ENCODE data around the gene AHNAK. TPM values are rescaled to one million over a fixed set of nuclear protein-coding genes. Genes with fewer than 3 reads are reported as not detected.

AHNAK gene
- total and polyA plus RNA-seq, 2 of the 8 experiments (the other 6 are each of a cell fraction or from before 2014, with no cell fraction given), result 2.0 to 5.8 TPM

DNA sequence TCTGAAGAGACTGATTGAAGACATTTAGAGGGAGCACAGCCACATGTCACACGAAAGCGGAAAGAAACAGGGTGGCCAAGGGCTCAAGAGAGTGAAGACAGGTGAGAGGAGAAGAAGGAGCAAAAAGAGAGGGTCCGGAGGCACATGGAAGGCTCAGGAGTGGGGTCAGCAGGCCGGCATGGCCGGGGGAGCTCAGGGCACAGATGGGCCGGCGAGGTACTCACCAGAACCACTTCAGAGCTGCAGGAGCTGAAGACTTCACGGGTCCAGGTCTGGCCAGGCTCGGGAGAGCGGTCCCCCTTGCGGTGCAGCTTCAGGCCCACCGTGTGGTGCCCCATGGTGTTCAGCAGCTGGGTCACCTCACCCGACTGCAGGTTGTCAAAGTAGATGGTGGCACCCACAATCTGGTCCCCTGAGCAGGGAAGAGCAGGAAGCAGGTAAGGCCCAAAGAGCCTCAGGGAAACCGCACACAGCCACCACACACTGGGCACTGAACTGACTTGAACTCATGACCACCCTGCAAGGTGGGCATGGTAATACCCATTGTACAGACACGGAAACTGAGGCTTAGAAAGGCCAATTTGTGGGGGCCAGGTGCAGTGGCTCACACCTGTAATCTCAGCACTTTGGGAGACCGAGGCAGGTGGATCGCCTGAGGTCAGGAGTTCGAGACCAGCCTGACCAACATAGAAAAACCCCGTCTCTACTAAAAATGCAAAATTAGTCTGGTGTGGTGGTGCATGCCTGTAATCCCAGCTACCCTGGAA is 11.6 kb downstream of the AHNAK start (continued):
- TF ChIP-seq, protein P1, sequence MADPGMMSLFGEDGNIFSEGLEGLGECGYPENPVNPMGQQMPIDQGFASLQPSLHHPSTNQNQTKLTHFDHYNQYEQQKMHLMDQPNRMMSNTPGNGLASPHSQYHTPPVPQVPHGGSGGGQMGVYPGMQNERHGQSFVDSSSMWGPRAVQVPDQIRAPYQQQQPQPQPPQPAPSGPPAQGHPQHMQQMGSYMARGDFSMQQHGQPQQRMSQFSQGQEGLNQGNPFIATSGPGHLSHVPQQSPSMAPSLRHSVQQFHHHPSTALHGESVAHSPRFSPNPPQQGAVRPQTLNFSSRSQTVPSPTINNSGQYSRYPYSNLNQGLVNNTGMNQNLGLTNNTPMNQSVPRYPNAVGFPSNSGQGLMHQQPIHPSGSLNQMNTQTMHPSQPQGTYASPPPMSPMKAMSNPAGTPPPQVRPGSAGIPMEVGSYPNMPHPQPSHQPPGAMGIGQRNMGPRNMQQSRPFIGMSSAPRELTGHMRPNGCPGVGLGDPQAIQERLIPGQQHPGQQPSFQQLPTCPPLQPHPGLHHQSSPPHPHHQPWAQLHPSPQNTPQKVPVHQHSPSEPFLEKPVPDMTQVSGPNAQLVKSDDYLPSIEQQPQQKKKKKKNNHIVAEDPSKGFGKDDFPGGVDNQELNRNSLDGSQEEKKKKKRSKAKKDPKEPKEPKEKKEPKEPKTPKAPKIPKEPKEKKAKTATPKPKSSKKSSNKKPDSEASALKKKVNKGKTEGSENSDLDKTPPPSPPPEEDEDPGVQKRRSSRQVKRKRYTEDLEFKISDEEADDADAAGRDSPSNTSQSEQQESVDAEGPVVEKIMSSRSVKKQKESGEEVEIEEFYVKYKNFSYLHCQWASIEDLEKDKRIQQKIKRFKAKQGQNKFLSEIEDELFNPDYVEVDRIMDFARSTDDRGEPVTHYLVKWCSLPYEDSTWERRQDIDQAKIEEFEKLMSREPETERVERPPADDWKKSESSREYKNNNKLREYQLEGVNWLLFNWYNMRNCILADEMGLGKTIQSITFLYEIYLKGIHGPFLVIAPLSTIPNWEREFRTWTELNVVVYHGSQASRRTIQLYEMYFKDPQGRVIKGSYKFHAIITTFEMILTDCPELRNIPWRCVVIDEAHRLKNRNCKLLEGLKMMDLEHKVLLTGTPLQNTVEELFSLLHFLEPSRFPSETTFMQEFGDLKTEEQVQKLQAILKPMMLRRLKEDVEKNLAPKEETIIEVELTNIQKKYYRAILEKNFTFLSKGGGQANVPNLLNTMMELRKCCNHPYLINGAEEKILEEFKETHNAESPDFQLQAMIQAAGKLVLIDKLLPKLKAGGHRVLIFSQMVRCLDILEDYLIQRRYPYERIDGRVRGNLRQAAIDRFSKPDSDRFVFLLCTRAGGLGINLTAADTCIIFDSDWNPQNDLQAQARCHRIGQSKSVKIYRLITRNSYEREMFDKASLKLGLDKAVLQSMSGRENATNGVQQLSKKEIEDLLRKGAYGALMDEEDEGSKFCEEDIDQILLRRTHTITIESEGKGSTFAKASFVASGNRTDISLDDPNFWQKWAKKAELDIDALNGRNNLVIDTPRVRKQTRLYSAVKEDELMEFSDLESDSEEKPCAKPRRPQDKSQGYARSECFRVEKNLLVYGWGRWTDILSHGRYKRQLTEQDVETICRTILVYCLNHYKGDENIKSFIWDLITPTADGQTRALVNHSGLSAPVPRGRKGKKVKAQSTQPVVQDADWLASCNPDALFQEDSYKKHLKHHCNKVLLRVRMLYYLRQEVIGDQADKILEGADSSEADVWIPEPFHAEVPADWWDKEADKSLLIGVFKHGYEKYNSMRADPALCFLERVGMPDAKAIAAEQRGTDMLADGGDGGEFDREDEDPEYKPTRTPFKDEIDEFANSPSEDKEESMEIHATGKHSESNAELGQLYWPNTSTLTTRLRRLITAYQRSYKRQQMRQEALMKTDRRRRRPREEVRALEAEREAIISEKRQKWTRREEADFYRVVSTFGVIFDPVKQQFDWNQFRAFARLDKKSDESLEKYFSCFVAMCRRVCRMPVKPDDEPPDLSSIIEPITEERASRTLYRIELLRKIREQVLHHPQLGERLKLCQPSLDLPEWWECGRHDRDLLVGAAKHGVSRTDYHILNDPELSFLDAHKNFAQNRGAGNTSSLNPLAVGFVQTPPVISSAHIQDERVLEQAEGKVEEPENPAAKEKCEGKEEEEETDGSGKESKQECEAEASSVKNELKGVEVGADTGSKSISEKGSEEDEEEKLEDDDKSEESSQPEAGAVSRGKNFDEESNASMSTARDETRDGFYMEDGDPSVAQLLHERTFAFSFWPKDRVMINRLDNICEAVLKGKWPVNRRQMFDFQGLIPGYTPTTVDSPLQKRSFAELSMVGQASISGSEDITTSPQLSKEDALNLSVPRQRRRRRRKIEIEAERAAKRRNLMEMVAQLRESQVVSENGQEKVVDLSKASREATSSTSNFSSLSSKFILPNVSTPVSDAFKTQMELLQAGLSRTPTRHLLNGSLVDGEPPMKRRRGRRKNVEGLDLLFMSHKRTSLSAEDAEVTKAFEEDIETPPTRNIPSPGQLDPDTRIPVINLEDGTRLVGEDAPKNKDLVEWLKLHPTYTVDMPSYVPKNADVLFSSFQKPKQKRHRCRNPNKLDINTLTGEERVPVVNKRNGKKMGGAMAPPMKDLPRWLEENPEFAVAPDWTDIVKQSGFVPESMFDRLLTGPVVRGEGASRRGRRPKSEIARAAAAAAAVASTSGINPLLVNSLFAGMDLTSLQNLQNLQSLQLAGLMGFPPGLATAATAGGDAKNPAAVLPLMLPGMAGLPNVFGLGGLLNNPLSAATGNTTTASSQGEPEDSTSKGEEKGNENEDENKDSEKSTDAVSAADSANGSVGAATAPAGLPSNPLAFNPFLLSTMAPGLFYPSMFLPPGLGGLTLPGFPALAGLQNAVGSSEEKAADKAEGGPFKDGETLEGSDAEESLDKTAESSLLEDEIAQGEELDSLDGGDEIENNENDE (IDR thresholded peaks at IDR 0.05; ENCODE audit: insufficient replicate concordance, low read length), result no peak
- no peak for TF ChIP-seq SAP30 (IDR thresholded peaks at IDR 0.05; ENCODE audit: insufficient read depth, insufficient replicate concordance, low read length)
